ENCODE data around the gene ZNF354C. TPM values are rescaled to one million over a fixed set of nuclear protein-coding genes. Genes with fewer than 3 reads are reported as not detected.
"Not testable (repeated sequence)": the region's sequence is repeated elsewhere in the genome, so short reads cannot be mapped to it uniquely, and the experiment has no call there.

The ZNF354C gene
- total RNA-seq (ENCODE audit: insufficient read depth, low replicate concordance): 15.9 TPM

DNA sequence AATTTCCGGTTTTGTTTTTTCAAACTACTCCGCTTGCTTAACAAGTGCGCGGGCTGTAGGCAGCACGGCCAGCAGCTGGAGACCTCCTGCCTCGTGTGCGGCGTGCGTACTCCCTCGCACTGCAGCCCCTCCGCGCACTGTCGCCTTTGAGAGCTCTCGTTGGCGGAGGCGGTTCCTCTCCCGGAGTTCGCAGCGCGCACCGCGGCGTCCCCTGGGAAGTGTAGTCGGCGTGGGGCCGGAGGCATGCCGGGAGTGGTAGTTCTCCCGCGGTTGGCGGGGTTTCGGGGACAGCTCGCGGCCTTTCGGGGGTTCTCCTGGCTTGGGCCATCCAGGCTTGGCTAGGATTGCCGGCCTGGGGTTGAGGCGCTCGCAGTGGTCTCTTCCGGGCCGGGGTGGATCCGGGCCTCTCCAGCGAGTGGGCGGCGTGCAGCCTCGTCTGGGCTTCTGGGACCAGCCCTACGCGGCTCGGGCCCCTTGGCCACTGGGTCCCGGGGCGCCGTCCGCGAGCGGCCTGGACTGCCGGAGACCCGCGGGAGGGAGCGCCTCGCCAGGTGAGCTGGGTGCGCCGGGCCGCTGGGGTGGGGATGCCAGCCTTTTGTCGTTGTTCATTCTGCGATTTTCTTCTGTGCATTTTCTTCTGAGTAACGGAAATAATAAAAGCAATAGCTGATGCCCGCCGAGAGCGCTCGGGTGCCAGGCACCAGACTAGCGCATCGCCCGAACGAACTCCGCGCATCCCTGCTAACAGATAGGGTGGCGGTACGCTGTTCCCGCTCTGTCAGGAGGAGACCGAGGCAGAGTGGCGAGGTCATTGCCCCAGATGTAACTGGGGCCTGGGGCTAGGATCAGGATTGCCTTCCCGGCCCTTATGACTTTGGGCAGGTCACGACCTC lies at the start of gene ZNF354C:
Gene ZNF354C (plus strand): TSS at position 258 of the 893 bp plus-strand sequence. CDS start 1,696 bp downstream, outside the sequence.
- DNase-seq (ENCODE audit: low spot score): peak; percentile 94

DNA sequence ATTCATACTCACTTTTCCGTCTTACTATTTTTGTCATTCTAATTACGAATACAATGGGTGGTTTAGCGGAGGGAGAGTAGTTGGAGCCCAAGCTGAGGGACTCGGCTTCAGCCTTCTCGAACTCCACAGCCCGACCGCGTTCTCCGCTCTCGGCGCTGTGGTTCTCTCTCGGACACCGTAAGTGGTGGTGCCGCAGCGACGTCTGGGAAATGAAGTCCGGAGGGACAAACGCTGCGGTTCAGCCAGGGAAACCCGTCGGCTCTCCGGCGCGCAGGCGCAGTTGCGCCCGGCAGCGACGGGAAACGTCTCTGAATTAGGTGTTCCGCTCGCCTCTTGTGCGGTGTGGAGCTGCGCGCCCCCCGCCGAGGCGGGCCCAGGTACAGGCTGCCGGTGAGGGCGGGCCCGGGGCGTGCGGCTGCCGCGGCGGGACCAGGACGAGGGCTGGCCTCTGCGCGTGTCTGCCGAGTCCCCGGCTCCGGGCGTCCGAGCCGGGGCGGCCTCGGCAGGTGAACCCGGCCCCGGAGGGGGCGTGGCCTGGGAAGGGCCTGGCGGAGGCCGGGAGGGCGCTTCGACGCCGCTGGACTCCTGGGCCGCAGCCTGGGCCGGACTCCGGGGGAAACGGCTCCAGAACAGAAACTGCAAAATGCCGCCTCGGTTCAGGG lies 36.5 kb upstream of the ZNF354C start, which contains the start of gene ZNF879:
Gene ZNF879 (plus strand): TSS at position 277 of the 662 bp plus-strand sequence. CDS start 1,201 bp downstream, outside the sequence.
- DNase-seq (ENCODE audit: low spot score): peak; percentile 98

DNA sequence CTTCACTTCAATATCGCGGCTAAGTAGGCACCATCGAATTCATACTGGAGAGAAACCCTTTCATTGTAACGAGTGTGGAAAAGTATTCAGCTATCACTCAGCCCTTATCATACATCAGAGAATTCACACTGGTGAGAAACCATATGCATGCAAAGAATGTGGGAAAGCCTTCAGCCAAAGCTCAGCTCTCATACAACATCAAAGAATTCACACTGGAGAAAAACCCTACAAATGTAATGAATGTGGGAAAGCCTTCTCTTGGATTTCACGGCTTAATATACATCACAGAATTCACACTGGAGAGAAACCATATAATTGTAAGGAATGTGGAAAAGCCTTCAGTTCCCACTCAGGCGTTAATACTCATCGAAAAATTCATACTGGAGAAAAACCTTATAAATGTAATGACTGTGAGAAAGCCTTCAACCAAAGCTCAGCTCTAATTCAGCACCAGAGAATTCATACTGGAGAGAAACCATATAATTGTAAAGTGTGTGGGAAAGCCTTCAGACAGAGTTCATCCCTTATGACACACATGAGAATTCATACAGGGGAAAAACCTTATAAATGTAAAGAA lies 27.1 kb upstream of the ZNF354C start:
- no peak for DNase-seq (ENCODE audit: low spot score)

DNA sequence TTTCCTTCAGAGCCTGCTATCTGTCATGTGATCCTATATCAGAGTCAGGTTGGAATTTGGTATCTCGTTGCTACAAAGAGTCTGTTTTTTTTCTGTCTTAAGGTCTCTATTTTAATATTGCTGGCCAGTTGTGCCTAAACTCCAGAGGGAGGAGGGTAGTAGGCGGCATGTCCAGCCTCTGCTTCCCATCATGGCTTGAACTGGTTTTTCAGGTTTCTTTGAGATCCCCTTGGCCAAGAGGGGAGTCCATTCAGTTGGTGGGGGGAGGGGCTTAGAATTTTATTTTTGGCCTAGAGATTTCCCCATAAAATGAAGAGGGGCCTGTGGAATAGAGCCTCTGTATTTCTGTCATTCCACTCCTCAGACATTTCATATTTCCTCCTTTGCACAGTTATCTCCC lies 15.4 kb upstream of the ZNF354C start:
- DNase-seq (ENCODE audit: low spot score): no peak

DNA sequence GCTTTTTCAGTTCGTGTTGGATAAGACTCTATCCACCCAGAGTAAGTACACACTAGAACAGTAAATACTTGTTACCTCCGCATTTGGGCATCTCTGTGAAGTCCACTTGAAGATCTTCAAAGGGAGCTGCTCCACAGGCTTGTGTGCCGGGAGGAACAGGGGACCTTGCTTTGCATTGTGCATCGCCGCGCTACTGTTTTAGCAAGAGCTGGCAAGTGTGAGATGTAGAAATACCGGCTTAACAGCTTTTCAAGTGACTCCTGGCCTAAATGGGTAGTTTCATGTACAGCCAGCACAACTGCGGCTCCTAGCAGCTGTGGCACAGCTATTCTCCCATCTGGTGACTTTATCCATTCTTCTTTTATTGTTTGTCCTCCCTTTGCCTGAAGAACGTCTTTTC lies 8.4 kb upstream of the ZNF354C start:
- DNase-seq (ENCODE audit: low spot score): no peak

DNA sequence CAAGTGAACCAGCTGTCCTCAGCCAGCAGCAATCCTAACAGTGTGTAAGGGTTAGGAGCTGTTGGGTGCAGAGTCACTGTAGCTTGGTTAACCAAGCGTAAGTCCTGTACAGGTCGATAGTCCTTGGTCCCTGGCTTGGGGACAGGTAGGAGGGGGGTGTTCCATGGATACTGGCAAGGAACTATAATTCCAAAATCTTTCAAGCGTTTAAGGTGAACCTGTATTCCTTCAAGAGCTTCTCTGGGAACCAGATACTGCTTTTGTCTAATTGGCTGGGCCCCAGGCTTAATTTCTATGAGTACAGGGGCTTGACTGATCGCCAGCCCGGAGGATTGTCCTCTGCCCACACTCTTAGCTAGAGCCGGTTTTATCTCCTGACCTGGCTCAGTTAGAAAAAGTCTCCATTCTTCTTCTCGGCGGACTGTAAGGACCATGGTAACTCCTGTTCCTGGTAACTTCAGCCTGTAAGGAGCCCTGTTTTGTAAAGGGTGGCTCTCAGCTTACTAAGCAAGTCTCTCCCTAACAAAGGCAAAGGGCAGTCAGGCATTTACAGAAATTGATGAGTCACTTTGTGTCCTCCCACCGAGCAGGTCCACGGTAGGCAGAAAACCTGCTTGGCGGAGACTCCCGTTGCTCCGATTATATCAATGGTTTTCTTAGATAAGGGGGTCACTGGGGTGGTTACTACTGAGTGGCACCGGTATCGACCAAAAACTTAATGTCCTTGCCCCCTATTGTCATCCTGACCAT lies 6.0 kb upstream of the ZNF354C start:
- DNase-seq (ENCODE audit: low spot score): no peak

DNA sequence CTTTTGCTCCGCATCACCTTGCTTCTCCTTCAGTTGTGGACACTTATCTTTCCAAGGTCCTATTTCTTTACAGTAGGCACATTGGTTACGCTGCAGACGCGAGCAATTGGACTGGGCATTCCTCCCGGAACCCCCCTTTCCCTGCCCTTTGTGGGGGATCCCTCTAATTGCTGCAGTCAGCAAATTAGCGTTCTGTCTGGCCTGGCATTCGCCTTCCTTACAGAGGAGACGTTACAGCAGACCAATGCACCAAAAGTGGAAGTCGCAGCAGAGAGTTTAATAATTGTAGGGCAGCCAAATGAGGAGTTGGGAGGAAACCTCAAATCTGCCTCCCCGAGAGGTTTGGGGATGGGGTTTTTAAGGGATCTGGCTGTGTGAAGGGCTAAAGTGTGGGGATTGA lies 5.3 kb upstream of the ZNF354C start:
- no peak for DNase-seq (ENCODE audit: low spot score)

DNA sequence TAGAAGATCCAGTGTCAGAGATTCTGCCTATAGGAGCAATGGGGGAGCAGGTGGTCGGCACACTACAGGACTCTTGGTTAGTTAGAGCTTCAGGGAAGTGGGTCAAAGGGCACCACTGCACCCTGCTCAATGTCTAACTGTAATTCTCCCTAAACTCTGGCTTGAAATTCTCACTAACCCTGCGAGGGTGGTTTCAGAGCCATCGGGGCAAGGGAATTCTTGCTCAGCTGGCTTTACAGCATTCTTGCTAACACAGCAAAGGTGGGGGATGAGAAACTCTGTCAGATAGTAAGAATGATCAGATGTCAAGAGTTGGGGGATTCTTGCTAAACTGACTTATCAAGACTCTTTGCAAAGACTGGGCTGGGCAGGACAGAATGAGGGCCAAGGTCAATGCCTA lies 4.7 kb upstream of the ZNF354C start:
- no peak for DNase-seq (ENCODE audit: low spot score)

DNA sequence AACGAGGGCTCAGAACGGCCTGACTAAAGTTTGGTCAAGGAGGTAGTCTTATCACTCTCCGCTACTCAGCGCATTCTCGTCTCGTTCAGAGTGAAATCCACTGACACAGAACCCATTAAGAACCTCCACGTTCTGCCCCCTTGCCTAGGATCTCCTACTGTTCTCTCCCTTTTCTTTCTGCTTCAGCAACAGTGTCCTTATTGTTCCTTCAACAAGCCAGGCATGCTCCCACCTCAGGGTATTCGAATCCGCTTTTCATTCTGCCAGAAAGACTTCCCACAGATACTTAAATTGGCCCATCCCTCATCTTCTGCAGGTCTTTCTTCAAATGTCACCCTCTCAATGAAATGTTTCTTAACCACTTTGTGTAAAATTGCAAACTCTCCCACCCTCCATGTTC lies 4.3 kb upstream of the ZNF354C start:
- DNase-seq (ENCODE audit: low spot score): no peak

DNA sequence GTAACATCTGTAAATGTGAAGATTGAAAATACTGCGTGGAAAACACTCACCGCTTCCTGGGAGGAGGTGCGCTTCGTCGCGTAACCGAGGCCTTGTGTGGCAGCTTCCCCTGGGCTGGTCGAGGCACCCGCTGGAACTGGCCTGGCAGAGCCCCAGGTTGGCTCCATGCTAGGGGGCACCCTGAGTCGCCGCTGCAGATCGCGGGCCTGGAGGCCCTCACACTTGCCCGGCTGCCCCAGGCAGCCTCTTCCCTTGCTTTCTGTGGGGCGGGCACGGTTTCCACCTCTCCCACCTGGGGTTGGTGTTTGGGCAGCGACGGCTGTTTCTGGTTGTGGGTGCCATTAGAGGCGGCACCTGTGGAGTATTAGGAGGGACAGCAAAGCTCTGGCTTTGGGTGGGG lies 852 bp downstream of the ZNF354C start:
- no peak for DNase-seq (ENCODE audit: low spot score)

DNA sequence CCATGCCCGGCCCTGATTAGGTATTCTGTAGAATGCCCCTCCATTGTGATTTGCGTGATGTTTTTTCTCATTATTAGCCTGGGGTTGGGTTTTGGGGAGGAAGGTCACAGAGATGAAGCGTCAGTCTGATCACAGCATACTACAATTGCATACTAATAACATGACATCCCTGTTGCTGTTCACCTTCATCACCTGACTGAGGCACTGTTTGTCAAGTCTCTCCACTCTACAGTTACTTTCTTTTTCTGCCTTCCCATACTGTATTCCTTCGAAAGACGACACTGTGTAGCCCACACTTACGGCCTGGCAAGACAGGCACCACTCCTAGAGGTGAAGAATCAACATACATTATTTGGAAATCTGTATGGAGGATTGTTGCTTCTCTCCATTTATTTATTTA lies 5.5 kb downstream of the ZNF354C start:
- no peak for DNase-seq (ENCODE audit: low spot score)

DNA sequence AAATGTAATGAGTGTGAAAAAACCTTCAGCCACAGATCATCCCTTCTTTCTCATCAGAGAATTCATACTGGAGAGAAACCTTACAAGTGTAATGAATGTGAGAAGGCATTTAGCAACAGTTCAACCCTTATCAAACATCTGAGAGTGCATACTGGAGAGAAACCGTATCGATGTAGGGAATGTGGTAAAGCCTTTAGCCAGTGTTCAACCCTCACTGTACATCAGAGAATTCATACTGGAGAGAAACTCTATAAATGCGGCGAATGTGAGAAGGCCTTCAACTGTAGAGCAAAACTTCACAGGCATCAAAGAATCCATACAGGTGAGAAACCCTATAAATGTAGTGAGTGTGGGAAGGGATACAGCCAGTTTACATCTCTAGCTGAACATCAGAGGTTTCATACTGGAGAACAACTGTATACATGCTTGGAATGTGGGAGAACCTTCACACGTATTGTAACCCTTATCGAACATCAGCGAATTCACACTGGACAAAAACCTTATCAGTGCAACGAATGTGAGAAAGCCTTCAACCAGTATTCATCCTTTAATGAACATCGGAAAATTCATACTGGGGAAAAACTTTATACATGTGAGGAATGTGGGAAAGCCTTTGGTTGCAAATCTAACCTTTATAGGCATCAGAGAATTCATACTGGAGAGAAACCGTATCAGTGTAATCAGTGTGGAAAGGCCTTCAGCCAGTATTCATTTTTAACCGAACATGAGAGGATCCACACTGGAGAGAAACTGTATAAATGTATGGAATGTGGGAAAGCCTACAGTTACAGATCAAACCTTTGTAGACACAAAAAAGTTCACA lies 19.2 kb downstream of the ZNF354C start:
- DNase-seq (ENCODE audit: low spot score): no peak

DNA sequence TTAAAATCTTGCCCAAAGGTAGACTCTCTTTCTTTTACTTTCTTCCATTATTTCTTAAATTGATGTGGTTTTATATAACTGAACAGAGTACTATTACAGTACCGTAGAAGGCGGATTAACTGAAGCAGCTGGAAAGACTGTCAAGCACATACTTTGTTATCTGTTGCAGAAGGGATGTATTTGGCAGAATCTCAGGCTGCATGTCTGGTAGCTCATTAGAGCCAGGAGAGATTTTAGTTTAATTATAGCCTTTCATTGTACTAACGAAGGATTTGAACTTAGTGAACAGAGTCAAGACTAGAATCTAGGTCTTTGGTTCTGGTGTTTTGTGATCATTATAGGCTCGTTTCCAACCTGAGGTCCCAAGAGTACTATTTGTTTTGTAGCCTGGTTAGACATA lies 20.6 kb downstream of the ZNF354C start:
- DNase-seq (ENCODE audit: low spot score): no peak

DNA sequence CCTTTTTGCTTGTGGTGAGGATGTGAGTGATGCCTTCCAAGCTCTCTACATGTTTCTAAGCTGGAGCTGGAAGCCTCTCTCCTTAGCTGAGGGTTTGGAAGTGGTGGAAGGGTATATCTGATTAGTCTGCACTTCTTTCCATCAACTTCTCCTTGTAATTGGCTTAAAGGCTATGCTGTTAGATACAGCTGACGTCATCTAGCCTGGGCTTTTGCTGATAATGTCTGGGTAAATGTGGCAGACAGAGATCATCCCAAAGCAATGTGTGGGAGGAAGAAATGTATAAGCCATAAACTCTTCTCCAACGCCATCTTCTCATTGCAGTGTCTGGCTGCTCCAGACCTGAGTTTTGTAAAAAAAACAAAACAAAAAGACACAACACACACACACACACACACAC lies 29.3 kb downstream of the ZNF354C start:
- DNase-seq (ENCODE audit: low spot score): no peak

DNA sequence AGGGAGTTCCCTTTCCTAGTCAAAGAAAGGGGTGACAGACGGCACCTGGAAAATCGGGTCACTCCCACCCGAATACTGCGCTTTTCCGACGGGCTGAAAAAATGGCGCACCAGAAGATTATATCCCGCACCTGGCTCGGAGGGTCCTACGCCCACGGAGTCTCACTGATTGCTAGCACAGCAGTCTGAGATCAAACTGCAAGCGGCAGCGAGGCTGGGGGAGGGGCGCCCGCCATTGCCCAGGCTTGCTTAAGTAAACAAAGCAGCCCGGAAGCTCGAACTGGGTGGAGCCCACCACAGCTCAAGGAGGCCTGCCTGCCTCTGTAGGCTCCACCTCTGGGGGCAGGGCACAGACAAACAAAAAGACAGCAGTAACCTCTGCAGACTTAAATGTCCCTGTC lies 41.1 kb downstream of the ZNF354C start:
- not testable (repeated sequence) for DNase-seq (ENCODE audit: low spot score)

DNA sequence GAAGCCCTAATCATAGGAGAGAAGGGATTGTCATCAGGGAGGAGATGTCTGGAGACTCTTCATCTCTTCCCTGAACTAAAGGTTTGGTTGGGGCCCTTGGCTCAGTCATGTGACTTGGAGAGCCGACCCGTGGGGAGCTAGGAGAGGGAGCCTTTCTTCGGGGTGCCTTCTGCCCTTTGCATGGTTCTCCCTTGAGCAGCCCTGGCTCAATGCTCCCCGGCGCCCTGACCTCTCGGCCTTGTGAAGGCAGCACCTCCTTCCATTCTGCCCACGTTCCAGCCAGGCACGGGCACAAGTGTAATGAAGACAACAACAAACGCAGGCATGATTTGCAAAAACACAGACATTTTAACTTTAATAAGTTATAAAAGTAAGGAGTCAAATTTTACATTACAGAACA lies 50.4 kb downstream of the ZNF354C start:
- DNase-seq (ENCODE audit: low spot score): no peak

DNA sequence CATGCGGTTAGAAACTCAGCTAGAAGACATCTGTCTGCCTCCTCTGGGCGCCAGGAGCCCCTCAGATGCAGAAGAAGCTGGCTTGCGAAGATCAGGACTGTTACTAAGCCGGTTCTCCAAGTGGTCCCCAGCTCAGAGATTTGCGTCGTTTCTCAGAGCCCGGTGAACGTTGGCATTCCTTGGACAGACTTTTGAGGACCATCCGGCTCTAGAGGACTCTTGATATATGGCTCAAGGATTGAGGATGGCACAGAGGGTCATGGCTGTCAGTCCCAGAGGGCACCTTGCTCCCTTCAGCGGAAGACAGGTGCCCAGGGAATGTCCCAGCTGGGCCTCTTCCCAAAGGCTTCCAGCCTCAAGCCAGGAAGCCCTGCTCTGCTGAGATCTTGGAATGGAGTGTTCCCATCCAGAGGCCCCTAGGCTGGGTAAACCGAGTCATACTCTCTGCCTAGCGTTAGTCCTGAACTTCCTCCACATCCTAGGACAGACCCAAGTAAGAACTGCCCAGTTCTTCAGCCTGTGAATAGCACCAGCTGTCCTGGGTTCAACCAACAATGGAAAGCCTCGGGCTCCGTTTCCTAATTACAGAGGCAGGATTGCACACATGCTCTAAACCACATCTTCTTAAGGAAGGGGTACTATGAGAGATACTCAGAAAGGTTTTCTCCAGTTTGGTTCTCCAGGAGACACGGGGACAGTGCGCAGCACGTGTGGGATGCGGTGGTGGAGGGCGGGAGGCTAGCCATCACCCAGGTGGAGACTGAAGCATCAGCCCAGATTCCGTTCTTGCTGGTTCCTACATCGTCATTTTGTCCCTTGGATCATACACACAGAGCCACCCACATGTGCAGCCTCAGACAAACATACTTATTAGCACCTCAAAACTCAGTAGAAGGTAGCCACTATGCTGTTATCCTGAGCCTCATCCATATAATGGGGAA lies 51.4 kb downstream of the ZNF354C start:
- DNase-seq (ENCODE audit: low spot score): no peak

DNA sequence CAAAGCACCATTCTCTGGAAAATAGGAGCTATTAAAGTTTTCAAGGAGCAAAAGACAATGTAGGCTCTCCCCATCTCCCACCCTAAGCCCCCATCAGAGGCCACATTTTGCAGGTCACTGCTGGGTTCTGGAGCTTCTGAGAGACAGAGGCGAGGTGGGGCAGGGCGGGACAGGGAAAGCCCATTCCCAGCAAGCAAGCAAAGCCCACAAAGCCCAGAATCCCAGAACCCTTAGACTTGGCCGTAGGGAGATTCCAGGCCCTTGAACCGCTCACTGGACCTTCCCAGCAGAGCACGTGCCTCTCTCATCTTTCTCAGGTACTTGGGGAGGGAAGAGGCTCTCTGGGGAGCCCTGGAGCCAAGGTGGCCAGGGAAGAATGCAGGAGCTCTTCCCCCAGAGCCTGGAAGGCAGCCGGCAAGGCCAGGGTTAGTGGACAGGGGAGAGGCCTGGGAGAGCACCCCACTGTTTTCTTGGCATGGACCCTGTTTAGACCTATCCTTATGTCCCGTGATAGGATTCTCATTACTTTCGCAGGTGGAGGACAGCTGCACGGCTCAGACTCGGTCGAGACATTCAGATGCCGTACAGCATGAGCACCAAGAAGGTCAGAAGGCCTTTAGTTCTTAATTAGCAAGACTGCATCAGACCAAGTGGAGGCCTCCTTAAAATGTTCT lies 52.4 kb downstream of the ZNF354C start:
- no peak for DNase-seq (ENCODE audit: low spot score)

DNA sequence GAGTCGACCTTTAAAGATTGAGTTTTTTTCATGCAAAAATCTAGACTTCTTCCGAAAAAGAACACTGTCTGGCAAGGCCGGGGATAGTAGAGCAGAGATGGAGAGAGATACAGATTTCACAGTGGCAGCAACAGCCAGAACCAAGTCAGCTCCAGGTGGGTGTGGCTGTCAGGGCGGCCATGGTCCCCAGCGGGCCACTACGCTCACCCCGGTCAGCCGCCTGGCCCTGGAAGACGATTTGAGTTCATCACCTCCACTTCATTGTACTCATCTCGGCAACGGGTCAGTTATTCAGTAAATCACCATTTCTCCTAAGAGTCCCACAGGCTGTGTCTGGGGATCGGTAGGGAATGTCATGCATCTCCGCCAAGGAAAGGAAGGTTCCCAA lies 53.0 kb downstream of the ZNF354C start:
- DNase-seq (ENCODE audit: low spot score): no peak
